ENCODE results near the gene JOSD2.

DNA sequence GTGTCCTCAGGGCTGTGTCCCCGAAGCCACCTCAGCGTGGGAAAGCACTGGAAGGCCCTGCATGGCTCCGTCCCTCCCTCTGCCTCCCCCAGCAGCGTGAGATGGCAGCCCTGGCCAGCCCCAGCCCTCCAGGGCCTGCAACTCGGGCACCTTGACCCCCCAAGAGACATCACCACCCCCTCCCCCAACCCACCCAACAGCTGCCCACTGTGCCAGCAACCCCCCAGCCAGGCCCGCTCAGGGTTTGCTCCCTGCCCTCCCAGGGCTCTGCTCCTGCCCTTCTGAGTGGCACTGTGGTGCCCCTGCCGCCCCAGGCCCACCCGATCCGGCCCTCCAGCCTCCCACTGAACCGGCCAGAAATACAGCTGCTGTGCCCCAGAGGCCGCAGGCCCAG, 4.2 kb upstream of the JOSD2 start:
- TF ChIP-seq, protein P1, sequence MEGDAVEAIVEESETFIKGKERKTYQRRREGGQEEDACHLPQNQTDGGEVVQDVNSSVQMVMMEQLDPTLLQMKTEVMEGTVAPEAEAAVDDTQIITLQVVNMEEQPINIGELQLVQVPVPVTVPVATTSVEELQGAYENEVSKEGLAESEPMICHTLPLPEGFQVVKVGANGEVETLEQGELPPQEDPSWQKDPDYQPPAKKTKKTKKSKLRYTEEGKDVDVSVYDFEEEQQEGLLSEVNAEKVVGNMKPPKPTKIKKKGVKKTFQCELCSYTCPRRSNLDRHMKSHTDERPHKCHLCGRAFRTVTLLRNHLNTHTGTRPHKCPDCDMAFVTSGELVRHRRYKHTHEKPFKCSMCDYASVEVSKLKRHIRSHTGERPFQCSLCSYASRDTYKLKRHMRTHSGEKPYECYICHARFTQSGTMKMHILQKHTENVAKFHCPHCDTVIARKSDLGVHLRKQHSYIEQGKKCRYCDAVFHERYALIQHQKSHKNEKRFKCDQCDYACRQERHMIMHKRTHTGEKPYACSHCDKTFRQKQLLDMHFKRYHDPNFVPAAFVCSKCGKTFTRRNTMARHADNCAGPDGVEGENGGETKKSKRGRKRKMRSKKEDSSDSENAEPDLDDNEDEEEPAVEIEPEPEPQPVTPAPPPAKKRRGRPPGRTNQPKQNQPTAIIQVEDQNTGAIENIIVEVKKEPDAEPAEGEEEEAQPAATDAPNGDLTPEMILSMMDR (IDR thresholded peaks at IDR 0.05), result no peak
- no peak for TF ChIP-seq POLR2A (IDR thresholded peaks at IDR 0.05)

Data from esophagus squamous epithelium (tissue), 4 donors.